Stimulated activated naive CD8-positive, alpha-beta T cell treated with anti-CD3 and anti-CD28 coated beads, Interleukin-15, Interleukin-2, amounts not matched to agents 100 U/mL and 50 U/mL, for 24 hours (primary cell): Measurements from ENCODE around the gene GPR22.

ENCODE experiments used
- ATAC-seq: fragments of 150-1000 bp; cut with Tn5 transposase; one replicate; pipeline ENCODE4 v1.10.0; 2021
- DNase-seq: peaks from one replicate; pipeline ENCODE4 v3.0.0; 2021

GPR22 gene, protein sequence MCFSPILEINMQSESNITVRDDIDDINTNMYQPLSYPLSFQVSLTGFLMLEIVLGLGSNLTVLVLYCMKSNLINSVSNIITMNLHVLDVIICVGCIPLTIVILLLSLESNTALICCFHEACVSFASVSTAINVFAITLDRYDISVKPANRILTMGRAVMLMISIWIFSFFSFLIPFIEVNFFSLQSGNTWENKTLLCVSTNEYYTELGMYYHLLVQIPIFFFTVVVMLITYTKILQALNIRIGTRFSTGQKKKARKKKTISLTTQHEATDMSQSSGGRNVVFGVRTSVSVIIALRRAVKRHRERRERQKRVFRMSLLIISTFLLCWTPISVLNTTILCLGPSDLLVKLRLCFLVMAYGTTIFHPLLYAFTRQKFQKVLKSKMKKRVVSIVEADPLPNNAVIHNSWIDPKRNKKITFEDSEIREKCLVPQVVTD

DNA sequence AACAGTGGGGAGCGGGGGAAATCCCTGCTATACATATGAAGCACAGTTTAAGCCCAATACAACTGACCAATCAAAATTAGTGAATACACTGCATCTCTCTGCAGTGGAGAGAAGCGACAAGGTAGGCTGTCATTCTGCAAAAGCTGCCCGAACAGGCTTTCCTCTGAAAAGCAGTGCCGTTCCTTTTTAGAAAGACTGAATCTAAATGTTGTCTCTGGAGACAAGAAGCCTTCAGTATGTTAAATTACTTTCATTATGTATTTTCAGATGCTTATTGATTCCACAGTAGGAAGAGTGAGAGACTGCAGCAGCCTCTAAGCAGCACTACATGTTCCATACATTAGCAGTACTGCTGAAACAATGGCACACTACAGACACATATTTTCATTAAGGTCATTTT lies at the start of gene GPR22:
Gene GPR22, plus strand, starts transcription at position 129 of the 400 bp plus-strand sequence. CDS start 4,004 bp downstream, outside the sequence.
- DNase-seq = no peak

DNA sequence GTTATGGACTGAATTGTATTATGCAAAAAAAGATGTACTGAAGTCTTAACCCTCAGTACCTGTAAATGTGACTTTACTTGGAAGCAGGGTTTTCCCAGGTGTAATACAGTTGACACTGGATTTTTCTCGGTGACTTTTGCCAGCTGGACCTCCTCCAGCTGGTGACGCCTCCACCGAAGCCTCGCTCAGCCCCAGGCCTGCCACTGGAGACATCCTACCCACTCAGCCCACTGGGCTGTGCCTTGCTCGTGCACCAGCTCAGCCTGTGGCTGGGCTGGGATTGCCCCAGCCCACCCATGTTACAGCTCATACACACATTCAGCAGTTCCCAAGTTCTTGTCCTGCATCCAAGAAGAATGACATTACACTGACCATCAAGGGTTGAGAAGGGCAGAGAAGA lies 42.4 kb upstream of the GPR22 start:
- ATAC-seq (no peak), DNase-seq (no peak)

More for the DNA sequence above, at the start of gene GPR22:
- no peak for ATAC-seq

DNA sequence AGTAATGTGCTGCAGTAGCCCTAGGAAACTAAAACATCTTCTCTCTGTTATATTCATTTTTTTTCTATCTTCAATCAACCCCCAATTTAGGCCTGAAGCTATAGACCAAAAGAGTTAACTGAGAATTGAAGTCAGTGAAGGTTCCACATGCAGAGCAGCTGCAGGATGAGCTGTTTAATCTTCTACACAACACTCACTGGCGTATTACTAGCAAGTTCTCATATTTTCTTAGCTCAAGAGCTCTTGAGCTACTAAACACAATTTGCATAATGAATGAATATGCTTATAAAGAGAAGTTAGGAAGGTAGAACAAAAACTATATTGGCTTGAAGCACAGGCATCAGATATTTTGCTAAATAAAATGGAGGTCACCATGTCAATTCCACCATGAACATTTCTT lies 41.2 kb upstream of the GPR22 start:
- no peak for ATAC-seq
- no peak for DNase-seq

GRCh38 chr7:107430057-107430456 lies 39.8 kb upstream of the GPR22 start:
- no peak for DNase-seq
- ATAC-seq = no peak

DNA sequence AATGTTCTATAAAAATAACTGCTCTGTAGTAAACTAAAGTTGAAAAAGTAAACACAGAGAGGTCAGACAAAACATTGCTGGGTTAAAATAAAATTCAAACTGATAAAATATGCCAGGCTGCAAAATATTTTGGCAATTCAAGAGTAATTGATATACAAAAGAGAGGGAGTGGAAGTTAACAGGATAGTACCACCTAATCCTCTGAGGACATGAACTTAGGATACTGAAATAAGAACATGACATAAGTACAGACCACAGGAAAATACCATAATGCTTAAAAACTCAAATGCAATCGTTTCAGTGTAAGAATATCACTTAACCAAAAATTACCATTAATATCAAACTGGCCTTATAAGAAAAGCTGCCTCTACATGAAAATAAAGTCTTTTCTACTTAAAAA lies 37.6 kb upstream of the GPR22 start:
- no peak for ATAC-seq
- DNase-seq = no peak

DNA sequence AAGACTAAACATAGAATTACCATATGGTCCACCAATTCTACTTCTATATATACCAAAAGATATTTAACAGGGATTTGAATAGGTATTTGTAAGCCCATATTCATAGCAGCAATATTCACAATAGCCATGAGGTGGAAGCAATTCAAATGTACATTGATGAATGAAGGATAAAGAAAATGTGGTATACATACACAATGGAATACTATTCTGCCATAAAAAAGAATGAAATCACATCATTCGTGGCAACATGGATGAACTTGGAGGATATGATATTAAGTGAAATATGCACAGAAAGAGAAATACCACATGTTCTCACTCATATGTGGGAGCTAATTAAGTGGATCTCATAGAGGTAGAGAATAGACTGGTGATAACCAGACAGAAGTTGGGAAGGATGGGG lies 34.1 kb upstream of the GPR22 start:
- DNase-seq (no peak), ATAC-seq (no peak)

GRCh38 chr7:107439025-107439424 lies 30.8 kb upstream of the GPR22 start:
- ATAC-seq (no peak), DNase-seq (no peak)

DNA sequence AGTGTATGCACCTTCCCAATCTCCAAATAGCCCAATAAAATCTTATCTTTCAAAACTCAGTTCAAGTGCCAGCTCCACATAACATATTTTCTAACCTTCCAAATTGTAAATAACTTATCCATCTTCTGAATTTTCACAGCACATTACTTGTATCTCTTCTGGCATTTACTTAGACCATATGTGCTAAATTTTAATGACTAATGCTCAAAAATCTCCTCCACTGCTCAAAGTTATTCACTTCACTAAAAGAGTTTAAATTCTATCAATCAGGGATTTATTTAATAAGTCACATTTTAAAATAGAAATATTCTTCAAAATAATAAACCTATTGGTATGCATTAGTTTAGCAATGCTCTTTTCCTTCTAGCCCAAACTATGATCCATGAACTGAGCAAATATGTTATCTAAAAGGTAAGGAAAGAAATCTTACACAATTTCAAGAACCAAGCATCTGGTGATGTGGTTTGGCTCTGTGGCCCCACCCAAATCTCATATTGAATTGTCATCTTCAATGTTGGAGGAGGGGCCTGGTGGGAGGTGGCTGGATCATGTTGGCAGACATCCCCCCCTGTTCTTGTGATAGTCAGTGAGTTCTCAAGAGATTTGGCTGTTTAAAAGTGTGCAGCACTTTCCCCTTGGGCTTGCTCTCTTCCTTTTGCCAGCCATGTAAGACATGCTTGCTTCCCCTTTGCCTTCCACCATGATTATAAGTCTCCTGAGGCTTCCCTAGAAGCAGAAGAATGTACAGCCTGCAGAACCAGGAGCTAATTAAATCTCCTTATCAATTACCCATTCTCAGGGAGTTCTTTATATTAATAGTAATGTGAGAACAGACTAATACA lies 28.1 kb upstream of the GPR22 start:
- DNase-seq (no peak), ATAC-seq (no peak)

DNA sequence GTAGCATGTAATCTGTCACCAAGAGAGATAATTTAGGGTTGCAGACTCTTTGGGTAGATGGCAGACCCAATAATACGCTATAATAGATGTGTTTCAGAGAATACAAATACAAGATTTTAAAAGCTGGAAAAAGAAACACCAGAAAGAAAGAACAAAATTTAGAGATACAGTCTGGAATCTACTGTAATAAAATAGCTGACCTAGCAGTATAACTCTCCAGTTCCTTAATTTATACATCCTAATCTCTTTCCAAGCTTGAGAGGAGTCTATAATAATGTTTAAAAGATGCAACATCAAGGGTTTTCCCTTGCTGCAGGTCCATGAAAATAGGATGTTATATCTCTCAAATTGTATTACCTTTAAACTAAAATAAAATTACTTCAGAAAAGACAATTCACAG lies 27.2 kb upstream of the GPR22 start:
- DNase-seq (no peak), ATAC-seq (no peak)

- no peak for DNase-seq
- ATAC-seq = peak; percentile 96
Measured at GRCh38 chr7:107446531-107446930, 23.3 kb upstream of the GPR22 start.

DNA sequence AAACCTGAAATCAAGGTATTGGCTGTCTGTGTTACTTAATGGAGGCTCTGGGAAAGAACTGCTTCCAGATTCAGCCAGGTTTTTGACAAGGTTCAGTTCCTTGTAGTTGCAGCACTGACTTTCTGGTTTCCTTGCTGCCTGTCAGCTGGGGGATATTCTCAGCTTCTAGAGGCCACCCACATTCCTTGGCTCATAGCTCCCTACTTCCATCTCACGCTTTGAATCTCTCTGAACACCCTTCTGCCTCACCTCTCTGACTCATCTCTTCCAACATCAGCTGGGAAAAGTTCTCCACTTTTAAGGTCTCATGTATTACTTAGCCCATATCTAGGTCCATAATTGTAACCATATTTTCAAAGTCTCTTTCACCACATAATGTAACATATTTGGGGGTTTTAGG lies 22.9 kb upstream of the GPR22 start:
- peak; percentile 28 for ATAC-seq
- no peak for DNase-seq

- no peak for DNase-seq
- ATAC-seq = no peak
Measured at GRCh38 chr7:107450970-107451369, 18.9 kb upstream of the GPR22 start.

- DNase-seq = no peak
- no peak for ATAC-seq
Measured at GRCh38 chr7:107453388-107453787, 16.5 kb upstream of the GPR22 start.

GRCh38 chr7:107461938-107462533 lies 7.8 kb upstream of the GPR22 start:
- ATAC-seq (no peak), DNase-seq (no peak)

DNA sequence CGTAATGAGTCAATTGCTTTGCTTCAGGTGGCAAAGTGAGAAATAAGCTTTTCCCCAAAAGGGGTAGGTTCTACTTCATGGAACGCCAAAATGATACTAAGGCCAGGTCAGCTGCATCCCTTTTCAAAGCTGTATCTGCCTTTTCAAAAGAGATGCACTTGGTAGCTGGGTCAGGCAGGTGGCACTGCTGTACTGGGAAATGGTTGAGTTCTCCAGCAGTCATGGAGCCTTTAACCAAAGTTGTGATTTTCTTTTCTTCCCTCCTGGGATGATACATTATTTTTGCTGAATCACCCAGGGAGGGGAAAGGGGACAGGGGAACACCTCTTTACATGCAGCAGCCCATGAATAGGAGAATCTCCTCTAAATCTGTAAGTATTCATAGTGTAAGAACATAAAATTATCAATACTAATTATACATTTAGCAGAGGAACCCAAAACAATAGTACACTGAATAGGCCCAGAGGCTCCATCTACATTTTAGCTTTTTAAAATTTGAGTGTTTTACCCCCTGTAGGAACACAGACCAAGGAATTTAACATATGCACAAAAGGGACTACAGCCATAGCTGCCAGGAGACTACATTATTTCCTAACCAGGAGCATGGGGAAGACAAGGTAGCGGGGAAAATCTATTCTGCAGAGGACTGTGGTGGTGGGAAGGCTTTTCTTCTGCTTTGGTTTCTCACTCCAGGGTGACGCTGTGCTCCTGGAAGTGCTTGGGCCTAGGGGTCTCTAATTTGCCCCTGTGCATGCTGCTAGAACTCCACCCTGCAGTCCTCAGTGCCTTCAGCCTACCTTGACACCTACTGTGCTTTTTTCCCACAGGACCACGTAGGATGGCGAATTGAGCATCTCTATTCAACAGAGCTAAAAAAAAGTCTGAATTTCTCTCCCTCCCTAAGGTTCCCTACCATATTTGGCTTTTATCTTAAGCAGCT lies 6.4 kb upstream of the GPR22 start:
- peak; percentile 14 for DNase-seq
- peak; percentile 55 for ATAC-seq

DNA sequence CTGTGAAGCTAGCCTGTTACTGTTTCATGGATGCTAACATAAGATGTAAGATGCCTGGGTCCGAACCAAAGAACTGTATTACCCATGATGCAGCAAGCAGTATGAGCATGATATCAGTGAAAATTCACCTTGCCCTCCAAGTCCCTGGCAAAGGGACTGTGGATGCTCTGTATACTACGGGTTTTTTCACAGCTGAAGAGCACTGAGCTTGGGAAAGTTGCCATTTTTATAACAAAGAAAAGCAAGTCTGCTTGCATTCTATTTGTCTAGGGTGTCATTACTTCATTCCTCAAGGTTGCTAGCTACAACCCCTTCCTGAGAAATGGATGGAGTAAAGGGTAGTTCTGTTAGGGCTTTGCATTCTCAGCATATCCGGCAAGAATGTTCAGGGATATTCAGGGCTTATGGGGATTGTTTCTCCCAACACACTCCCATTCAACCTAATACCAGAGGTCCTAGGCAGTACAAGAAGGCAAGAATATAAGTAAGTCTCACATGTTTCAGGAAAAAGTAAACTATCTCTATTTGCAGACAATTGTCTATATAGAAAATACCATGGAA lies 5.1 kb upstream of the GPR22 start:
- DNase-seq (no peak), ATAC-seq (no peak)

DNA sequence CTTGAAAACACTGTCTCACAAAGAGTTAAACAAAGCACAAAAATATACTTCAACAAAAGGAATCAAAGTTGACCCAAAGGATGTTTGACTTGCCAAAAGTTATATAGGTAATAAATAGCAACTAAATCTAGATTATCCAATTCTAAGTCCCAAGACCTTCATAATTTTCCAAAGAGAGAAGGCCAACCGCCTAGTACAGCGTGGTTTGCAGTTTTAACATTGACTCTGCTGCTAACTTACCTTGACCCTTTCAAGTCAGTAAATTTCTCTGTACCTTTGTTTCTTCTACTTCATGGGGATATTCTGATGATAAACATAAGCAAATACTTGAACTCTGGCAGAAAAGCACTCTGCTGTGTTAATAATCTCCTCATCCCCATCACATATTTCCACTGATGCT lies 1.9 kb upstream of the GPR22 start:
- no peak for ATAC-seq
- DNase-seq = no peak

DNA sequence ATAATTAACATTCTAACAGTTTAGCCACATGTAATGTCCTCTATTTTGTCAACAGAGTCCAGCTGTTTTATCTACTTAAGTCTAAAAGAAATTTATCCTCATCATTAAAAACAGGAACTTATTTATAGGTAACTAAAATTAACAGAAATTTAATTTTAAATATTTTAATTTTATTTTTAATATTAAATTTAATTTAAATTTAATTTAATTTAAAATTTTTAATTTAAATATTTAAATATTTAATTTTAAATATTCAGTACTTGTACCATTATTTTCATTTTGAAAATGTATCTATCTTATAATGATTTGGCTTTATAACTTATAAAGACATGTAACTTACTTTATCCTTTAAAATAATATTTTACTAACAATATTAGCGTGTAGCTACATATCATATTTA lies 1.0 kb upstream of the GPR22 start:
- no peak for DNase-seq
- no peak for ATAC-seq

GRCh38 chr7:107471292-107472070 lies 1.6 kb downstream of the GPR22 start:
- DNase-seq = no peak
- ATAC-seq = no peak

GRCh38 chr7:107472116-107472515 lies 2.3 kb downstream of the GPR22 start:
- no peak for DNase-seq
- ATAC-seq = no peak

DNA sequence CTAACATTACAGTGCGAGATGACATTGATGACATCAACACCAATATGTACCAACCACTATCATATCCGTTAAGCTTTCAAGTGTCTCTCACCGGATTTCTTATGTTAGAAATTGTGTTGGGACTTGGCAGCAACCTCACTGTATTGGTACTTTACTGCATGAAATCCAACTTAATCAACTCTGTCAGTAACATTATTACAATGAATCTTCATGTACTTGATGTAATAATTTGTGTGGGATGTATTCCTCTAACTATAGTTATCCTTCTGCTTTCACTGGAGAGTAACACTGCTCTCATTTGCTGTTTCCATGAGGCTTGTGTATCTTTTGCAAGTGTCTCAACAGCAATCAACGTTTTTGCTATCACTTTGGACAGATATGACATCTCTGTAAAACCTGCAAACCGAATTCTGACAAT lies 4.3 kb downstream of the GPR22 start:
- DNase-seq = no peak
- ATAC-seq = no peak
